Calu3 (cell line): ENCODE data around the gene RAD51B. TPM values are rescaled to one million over a fixed set of nuclear protein-coding genes. Genes with fewer than 3 reads are reported as not detected.

ENCODE experiments used
- BruUV-seq: library from RNA; stranded (reverse); fragments of 400-500 nt; replicated peaks from 2 replicates; lab custom pipeline; 2021; lab: Mats Ljungman, UMichigan
- CTCF ChIA-PET: fragments of 300-600 bp; sonication (Branson Sonifier 250); formaldehyde crosslinking; loops from one replicate; lab custom pipeline; 2022; ENCODE audit warnings: antibody characterized with exemption; lab: Charles Lee
- DNase-seq: peaks from one replicate; pipeline ENCODE4 v3.0.0; 2022
- H3K27ac Mint-ChIP-seq: one replicate; pipeline ENCODE4 v1.8.0; 2022; ENCODE audit warnings: mixed read lengths; ENCODE audit not compliant: unreplicated experiment
- H3K27me3 Mint-ChIP-seq: one replicate; pipeline ENCODE4 v1.8.0; 2022; ENCODE audit warnings: mixed read lengths; ENCODE audit not compliant: unreplicated experiment
- H3K36me3 Mint-ChIP-seq: one replicate; pipeline ENCODE4 v1.8.0; 2022; ENCODE audit warnings: mild to moderate bottlenecking, moderate library complexity, mixed read lengths; ENCODE audit not compliant: insufficient read depth, unreplicated experiment
- H3K4me1 Mint-ChIP-seq: one replicate; pipeline ENCODE4 v1.8.0; 2022; ENCODE audit warnings: mild to moderate bottlenecking, low read depth, mixed read lengths; ENCODE audit not compliant: unreplicated experiment
- H3K4me3 Mint-ChIP-seq: one replicate; pipeline ENCODE4 v1.8.0; 2022; ENCODE audit warnings: mild to moderate bottlenecking, low read depth, moderate library complexity, mixed read lengths; ENCODE audit not compliant: unreplicated experiment
- H3K9me3 Mint-ChIP-seq: one replicate; pipeline ENCODE4 v1.8.0; 2022; ENCODE audit warnings: low read depth, mixed read lengths; ENCODE audit not compliant: unreplicated experiment
- intact Hi-C: fragments of 100-400 bp; cut with micrococcal nuclease; formaldehyde crosslinking; loops from one replicate; pipeline ENCODE4 v1.10.0; 2022; ENCODE audit not compliant: unreplicated experiment
- total RNA-seq: library from RNA; stranded (reverse); gene quantifications from 2 replicates; pipeline ENCODE4 v1.2.3, GENCODE V29; 2022
- TF ChIP-seq, protein P1 (sequence below): fragments of 200-600 bp; IDR thresholded peaks from one replicate; pipeline ENCODE4 v1.8.0; 2022; ENCODE audit warnings: antibody characterized with exemption; ENCODE audit not compliant: unreplicated experiment

RAD51B gene
- total RNA-seq, 1 experiment from 2014 or later, result 24.7 TPM

DNA sequence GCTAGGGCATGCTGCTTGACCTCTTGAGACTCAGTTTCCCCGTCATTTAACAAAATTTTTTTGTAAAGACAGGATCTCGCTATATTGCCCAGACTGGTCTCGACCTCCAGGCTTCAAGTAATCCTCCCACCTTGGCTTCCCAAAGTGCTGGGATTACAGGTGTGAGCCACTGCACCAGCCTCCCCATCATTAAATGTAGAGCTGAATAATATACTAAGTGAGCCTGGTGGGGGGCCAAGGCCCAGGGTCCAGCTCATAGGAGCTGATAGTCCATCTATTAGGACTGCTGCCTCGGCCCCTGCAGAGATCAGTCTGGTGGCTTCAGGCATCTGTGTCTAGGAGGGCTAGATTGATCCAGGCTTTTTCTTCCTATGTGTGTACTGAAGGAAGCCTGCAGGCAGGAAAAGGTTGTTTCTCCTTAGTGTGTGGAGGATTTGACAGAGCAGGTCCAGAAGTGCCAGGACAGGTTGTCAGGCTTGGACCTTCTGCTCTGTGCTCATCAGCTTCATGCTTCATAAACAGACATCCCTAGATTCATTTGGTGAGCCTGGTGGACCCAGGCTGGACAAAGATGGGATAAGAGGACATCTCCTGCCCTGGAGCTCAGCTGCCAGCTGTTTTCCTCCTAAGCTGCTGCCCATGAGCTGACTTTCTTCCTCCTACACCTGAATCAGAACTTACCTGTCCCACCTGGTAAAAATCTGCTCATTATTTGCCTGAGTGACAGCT, 837.9 kb downstream of the RAD51B start:
- BruUV-seq, result no TSS peak
- Mint-ChIP-seq H3K4me1 (peaks cover 1% of the 10 kb centered on the region), H3K36me3 (no peaks in the 10 kb centered on the region), H3K9me3 (no peaks in the 10 kb centered on the region), H3K4me3 (no peak overlapping the region), H3K27ac (no peak overlapping the region), H3K27me3 (no peaks in the 10 kb centered on the region)
- intact Hi-C loops, result loop anchor here (5.0 to 10.0 kb wide), 2 partner anchors 133 to 350 kb away; no protein-coding TSS in a partner anchor
- TF ChIP-seq, protein P1, sequence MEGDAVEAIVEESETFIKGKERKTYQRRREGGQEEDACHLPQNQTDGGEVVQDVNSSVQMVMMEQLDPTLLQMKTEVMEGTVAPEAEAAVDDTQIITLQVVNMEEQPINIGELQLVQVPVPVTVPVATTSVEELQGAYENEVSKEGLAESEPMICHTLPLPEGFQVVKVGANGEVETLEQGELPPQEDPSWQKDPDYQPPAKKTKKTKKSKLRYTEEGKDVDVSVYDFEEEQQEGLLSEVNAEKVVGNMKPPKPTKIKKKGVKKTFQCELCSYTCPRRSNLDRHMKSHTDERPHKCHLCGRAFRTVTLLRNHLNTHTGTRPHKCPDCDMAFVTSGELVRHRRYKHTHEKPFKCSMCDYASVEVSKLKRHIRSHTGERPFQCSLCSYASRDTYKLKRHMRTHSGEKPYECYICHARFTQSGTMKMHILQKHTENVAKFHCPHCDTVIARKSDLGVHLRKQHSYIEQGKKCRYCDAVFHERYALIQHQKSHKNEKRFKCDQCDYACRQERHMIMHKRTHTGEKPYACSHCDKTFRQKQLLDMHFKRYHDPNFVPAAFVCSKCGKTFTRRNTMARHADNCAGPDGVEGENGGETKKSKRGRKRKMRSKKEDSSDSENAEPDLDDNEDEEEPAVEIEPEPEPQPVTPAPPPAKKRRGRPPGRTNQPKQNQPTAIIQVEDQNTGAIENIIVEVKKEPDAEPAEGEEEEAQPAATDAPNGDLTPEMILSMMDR, result no peak
- CTCF ChIA-PET, result no interaction called here
- DNase-seq, result no peak

DNA sequence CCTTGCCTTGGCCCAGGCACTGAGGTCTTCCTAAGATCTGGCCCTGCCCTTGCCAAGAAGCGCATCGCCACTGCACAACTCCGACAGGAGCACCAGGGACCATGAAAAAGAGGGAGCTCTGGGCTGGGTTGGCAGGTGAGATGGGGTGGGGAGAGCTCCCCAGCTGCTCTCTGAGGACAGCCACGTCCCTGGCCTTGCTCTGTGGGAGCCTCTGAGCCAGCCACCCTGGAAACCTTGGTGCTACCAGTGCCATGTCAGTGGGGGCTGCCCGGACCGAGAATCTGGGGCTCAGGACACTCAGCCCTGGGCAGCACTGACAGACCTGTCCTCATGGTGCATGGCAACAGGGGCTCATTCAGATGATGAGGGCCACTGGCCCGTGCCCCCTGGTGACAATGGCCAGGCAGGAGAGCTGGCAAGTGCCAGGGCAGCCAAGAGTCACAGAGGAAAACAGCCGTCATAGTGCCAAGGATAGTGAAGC, 838.5 kb downstream of the RAD51B start:
- no peak for DNase-seq
- intact Hi-C loops, result loop anchor here (5.0 to 10.0 kb wide), 2 partner anchors 133 to 351 kb away; no protein-coding TSS in a partner anchor
- TF ChIP-seq, protein P1, result no peak
- CTCF ChIA-PET, result no interaction called here
- no peak overlapping the region for H3K4me3 Mint-ChIP-seq
- no peaks in the 10 kb centered on the region for H3K27me3 Mint-ChIP-seq
- BruUV-seq, result no TSS peak
- no peaks in the 10 kb centered on the region for H3K9me3 Mint-ChIP-seq
- H3K36me3 Mint-ChIP-seq, result no peaks in the 10 kb centered on the region
- no peaks in the 10 kb centered on the region for H3K4me1 Mint-ChIP-seq
- no peak overlapping the region for H3K27ac Mint-ChIP-seq

DNA sequence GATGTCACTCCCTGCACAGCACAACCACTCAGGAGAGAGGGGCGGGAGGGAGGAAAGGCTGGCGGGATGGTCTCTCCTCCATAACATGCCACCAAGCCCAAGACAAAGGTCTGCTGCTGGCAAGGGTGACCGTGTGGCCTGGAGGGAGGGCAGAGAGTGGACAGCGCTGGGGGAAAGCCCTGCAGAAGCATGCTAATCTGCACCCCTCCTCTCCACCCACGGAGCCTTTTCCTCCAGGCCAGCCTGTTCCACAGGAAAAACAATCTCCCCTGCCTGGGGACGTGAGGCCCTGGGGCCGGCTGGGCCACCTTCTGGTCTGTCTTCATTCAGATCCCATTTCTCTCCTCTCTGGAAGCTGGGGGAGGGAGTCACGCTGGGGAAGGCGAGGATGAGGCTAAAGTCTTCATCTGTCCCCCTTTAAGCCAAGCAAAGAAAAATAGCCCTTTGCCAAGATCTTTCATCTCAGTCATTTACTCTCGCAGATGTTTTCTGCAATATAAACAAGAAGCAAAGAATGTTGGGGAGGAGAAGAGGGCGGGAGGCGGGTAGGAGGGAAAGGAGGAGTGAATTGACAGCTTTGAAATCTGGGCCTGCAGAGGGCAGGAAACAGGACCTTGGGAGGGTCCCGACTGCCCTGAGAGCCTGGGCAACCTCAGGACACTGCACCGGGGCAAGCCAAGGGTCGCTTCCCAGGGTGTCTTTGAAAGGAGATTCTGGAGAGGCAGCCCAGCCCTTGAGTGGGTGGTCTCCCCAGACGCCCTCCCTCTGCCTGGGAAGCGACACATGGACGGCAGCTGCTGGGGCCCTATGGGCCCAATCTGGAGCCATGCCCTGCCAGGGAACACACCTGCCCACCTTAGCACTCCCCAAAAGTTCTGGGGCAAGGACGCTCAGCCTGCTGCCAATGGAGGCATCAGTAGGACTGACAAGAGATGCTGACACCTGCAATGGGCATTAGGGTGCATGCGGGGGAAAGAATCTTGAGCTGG, 839.7 kb downstream of the RAD51B start:
- no peak for DNase-seq
- Mint-ChIP-seq H3K4me1 (no peaks in the 10 kb centered on the region), H3K4me3 (no peak overlapping the region), H3K27me3 (no peaks in the 10 kb centered on the region), H3K9me3 (no peaks in the 10 kb centered on the region), H3K36me3 (no peaks in the 10 kb centered on the region), H3K27ac (no peak overlapping the region)
- BruUV-seq, result no TSS peak
- CTCF ChIA-PET, result no interaction called here
- TF ChIP-seq, protein P1, result no peak
- intact Hi-C loops, result loop anchor here (5.0 to 10.0 kb wide), 2 partner anchors 134 to 352 kb away; no protein-coding TSS in a partner anchor

DNA sequence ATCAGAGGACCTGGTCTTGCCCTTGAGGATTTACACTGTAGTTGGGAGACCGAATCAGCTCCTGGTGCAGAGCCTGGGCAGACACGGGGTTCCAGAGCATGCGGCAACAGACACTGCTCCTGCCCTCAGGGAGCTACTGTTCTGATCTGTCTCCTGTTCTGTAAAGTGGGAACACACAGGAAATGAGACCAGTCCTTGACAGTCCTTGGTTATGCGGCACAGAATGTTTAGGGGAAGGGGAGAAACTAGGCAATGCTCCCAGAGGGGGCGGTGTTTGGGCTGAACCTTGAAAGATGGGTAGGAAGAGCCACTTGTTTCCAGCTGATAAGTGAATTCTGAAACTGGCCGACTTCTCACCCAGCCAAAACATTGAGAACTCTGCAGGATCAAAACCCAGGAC, 840.9 kb downstream of the RAD51B start:
- no peak for DNase-seq
- H3K4me1 Mint-ChIP-seq, result no peaks in the 10 kb centered on the region
- H3K4me3 Mint-ChIP-seq, result no peak overlapping the region
- H3K27ac Mint-ChIP-seq, result no peak overlapping the region
- CTCF ChIA-PET, result no interaction called here
- intact Hi-C loops, result no loop called here
- TF ChIP-seq, protein P1, result no peak
- no peaks in the 10 kb centered on the region for H3K27me3 Mint-ChIP-seq
- no peaks in the 10 kb centered on the region for H3K36me3 Mint-ChIP-seq
- no peaks in the 10 kb centered on the region for H3K9me3 Mint-ChIP-seq
- BruUV-seq, result no TSS peak
